K562 (cell line): ENCODE measurements around the gene LAMA3. TPM values are rescaled to one million over a fixed set of nuclear protein-coding genes. Genes with fewer than 3 reads are reported as not detected.

ENCODE experiments used
- ATAC-seq: fragments of 200-7000 bp; cut with Tn5 transposase; 3 replicates; pipeline ENCODE4 v1.9.1; 2020; ENCODE audit warnings: moderate library complexity
- BruUV-seq: library from RNA; stranded (reverse); fragments of 400-500 nt; replicated peaks from 2 replicates; lab custom pipeline; 2021; lab: Mats Ljungman, UMichigan
- CTCF ChIA-PET: fragments of 300-600 bp; formaldehyde crosslinking; extraction: SDS; loops from one replicate; lab custom pipeline; 2021; ENCODE audit warnings: low intra/inter-chr PET ratio; lab: Yijun Ruan, JAX
- POLR2A ChIA-PET: fragments of 300-600, 350-650 bp; sonication (Branson Sonifier 250); formaldehyde crosslinking; extraction: SDS; loops from one replicate; lab custom pipeline; 2021; ENCODE audit warnings: antibody characterized with exemption, inconsistent platforms; lab: Yijun Ruan, JAX
- DNase-seq, 4 experiments: peaks; one replicate each; pipeline versions ENCODE4 v3.0.0 to v3.0.0-alpha.2; 2011 to 2018; ENCODE audit warnings: low spot score in 3 of 4, mixed read lengths in 3 of 4; ENCODE audit errors: extremely low read depth in 1 of 4
- FAIRE-seq: peaks from 2 replicates; lab custom pipeline; 2011; peaks lifted over from hg19 to GRCh38; lab: Jason Lieb, UNC
- H2AFZ ChIP-seq: 2 replicates; pipeline ENCODE4 v1.6.0; 2011; ENCODE audit warnings: low read depth, low read length, control low read depth, inconsistent platforms
- H3K27ac ChIP-seq: fragments of 200-600 bp; 3 replicates; pipeline ENCODE4 v1.8.0; 2011; ENCODE audit warnings: low read depth, mild to moderate bottlenecking, control low read depth, inconsistent platforms, low read length, moderate library complexity, mixed read lengths; ENCODE audit errors: extremely low read depth
- H3K27me3 ChIP-seq, 2 experiments: fragments of 300-600 bp in 1 of 2; 2 replicates in 1 of 2; 3 replicates in 1 of 2; pipeline versions ENCODE4 v1.6.0 to v1.8.0; 2011; ENCODE audit warnings: inconsistent platforms in 2 of 2, low read length in 2 of 2, mild to moderate bottlenecking in 1 of 2, mixed read lengths in 1 of 2, moderate library complexity in 1 of 2; ENCODE audit not compliant: control insufficient read depth in 2 of 2, insufficient read depth in 2 of 2
- H3K36me3 ChIP-seq: fragments of 300-600 bp; 3 replicates; pipeline ENCODE4 v1.8.0; 2011; ENCODE audit warnings: mild to moderate bottlenecking, low read length, inconsistent platforms; ENCODE audit not compliant: control insufficient read depth, insufficient read depth
- H3K4me1 ChIP-seq, 2 experiments: fragments of 200-600 bp in 1 of 2; replicated peaks in 1 of 2; 2 replicates in 1 of 2; 3 replicates in 1 of 2; pipeline versions ENCODE4 v1.5.1 to v1.8.0; 2011; ENCODE audit warnings: inconsistent platforms in 2 of 2, low read length in 2 of 2, mild to moderate bottlenecking in 1 of 2, mixed read lengths in 1 of 2, moderate library complexity in 1 of 2; ENCODE audit not compliant: control insufficient read depth in 2 of 2, insufficient read depth in 2 of 2
- H3K4me2 ChIP-seq: 2 replicates; pipeline ENCODE4 v1.6.1; 2011; ENCODE audit warnings: low read length, control low read depth, inconsistent platforms, mixed read lengths; ENCODE audit not compliant: insufficient read depth
- H3K4me3 ChIP-seq: fragments of 200-600 bp; sonication (generic), shearing (Covaris generic); 2 replicates; pipeline ENCODE4 v1.5.1; 2016; ENCODE audit warnings: control low read depth, inconsistent platforms
- H3K79me2 ChIP-seq: fragments of 200-600 bp; 3 replicates; pipeline ENCODE4 v1.8.0; 2011; ENCODE audit warnings: low read length, inconsistent platforms; ENCODE audit not compliant: control insufficient read depth, insufficient read depth
- H3K9ac ChIP-seq, 2 experiments: 2 replicates each; pipeline versions ENCODE4 v1.6.0 to v1.6.1; 2011; ENCODE audit warnings: low read depth in 2 of 2, low read length in 2 of 2, control low read depth in 1 of 2, inconsistent platforms in 1 of 2, mild to moderate bottlenecking in 1 of 2, mixed read lengths in 1 of 2; ENCODE audit not compliant: insufficient read depth in 1 of 2
- H3K9me1 ChIP-seq: one replicate; pipeline ENCODE4 v1.6.0; 2011; ENCODE audit warnings: inconsistent platforms, mild to moderate bottlenecking, low read length, moderate library complexity; ENCODE audit not compliant: control insufficient read depth, insufficient read depth
- H3K9me3 ChIP-seq: replicated peaks from 2 replicates; pipeline ENCODE4 v1.5.1; 2011; ENCODE audit warnings: low read depth, low read length, inconsistent platforms; ENCODE audit not compliant: control insufficient read depth, insufficient read depth
- H4K20me1 ChIP-seq: replicated peaks from 2 replicates; pipeline ENCODE4 v1.6.1; 2011; ENCODE audit warnings: low read length, inconsistent platforms, mixed read lengths; ENCODE audit not compliant: control insufficient read depth, insufficient read depth
- LCOR ChIP-seq: sonication (generic); formaldehyde crosslinking; IDR thresholded peaks from 2 replicates; pipeline ENCODE4 v1.8.0; 2022; ENCODE audit warnings: mild to moderate bottlenecking, missing genetic modification reagents
- MCM5 ChIP-seq: fragments of 450-650 bp; IDR thresholded peaks from 2 replicates; pipeline ENCODE4 v1.6.1; 2016; ENCODE audit warnings: low read depth
- TSC22D4 ChIP-seq: fragments of 450-650 bp; IDR thresholded peaks from 2 replicates; pipeline ENCODE4 v1.6.1; 2016; ENCODE audit warnings: missing genetic modification characterization, missing biosample characterization, control low read depth
- WGBS: fragments of 100-300 bp; shearing (Covaris generic); methylation state at CpG from one replicate; pipeline ENCODE4 v1.1.6; 2016; ENCODE audit warnings: low coverage, mixed read lengths; ENCODE audit not compliant: insufficient coverage; ENCODE audit errors: missing lambda C conversion rate; 5-methylcytosine and 5-hydroxymethylcytosine counted together
- in situ Hi-C: fragments of 300-500 bp; cut with MboI; formaldehyde crosslinking; loops from 4 replicates; pipeline ENCODE4 v1.15.0; 2018; ENCODE audit warnings: inconsistent platforms, mixed read lengths
- intact Hi-C: fragments of 100-400 bp; cut with micrococcal nuclease; formaldehyde crosslinking; loops from 2 replicates; pipeline ENCODE4 v1.14.2; 2022
- polyA plus RNA-seq, 8 experiments: library from polyadenylated mRNA; depleted of rRNA in 4 of 8; stranded (reverse) in 5 of 8; unstranded in 3 of 8; fragments of >200 nt; fragmentation: Nextera tagmentation in 2 of 8; fragmentation: Illumina TruSeq in 1 of 8; extraction: Ambion mirVana in 2 of 8; extraction: Trizol in 1 of 8; gene quantifications; 2 replicates each; pipeline versions ENCODE4 v1.2.1 to v1.2.3, GENCODE V29; 2011 to 2014; ENCODE audit warnings: inconsistent platforms in 1 of 8, missing spikeins in 1 of 8
- total RNA-seq, 7 experiments: library from RNA; depleted of rRNA in 6 of 7; stranded (reverse); fragments of >200 nt in 6 of 7; fragmentation: Illumina TruSeq in 2 of 7; extraction: Trizol in 2 of 7; gene quantifications; 2 replicates each; pipeline versions ENCODE4 v1.2.1 to v1.2.3, GENCODE V29; 2011 to 2021; ENCODE audit warnings: low replicate concordance in 1 of 7
- TF ChIP-seq, protein P1 (sequence below), 2 experiments: fragments of 150-350 bp in 1 of 2; IDR thresholded peaks; 2 replicates each; pipeline ENCODE4 v1.6.1; 2012 to 2016; ENCODE audit warnings: low read depth in 2 of 2, low read length in 2 of 2, mild to moderate bottlenecking in 1 of 2, moderate library complexity in 1 of 2

Gene LAMA3
- total and polyA plus RNA-seq, 9 of the 15 experiments (the other 6 are each of a cell fraction or from before 2014, with no cell fraction given) = 0.07 TPM; not detected in 8

DNA sequence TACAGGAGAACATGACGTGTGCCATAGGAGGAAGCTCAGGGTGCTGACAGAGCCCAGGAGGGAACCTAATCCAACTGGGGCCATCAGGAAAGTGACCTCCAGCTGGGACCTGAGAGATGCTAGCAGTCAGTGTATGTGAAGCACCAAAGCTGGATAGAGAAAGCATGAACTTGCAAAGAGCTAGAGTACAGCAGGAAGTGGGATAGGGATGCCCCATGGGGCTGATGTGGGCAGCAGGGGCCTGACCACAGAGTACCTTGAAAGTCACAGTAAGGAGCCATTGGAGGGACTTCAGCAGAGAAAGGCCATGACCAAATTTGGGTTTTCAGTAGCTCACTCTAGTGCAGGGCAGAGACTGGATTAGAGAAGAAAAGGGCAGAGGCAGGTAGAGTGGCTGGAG, 233.7 kb downstream of the LAMA3 start (continued):
- TF ChIP-seq, protein P1, sequence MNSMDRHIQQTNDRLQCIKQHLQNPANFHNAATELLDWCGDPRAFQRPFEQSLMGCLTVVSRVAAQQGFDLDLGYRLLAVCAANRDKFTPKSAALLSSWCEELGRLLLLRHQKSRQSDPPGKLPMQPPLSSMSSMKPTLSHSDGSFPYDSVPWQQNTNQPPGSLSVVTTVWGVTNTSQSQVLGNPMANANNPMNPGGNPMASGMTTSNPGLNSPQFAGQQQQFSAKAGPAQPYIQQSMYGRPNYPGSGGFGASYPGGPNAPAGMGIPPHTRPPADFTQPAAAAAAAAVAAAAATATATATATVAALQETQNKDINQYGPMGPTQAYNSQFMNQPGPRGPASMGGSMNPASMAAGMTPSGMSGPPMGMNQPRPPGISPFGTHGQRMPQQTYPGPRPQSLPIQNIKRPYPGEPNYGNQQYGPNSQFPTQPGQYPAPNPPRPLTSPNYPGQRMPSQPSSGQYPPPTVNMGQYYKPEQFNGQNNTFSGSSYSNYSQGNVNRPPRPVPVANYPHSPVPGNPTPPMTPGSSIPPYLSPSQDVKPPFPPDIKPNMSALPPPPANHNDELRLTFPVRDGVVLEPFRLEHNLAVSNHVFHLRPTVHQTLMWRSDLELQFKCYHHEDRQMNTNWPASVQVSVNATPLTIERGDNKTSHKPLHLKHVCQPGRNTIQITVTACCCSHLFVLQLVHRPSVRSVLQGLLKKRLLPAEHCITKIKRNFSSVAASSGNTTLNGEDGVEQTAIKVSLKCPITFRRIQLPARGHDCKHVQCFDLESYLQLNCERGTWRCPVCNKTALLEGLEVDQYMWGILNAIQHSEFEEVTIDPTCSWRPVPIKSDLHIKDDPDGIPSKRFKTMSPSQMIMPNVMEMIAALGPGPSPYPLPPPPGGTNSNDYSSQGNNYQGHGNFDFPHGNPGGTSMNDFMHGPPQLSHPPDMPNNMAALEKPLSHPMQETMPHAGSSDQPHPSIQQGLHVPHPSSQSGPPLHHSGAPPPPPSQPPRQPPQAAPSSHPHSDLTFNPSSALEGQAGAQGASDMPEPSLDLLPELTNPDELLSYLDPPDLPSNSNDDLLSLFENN (IDR thresholded peaks at IDR 0.05; ENCODE audit: low read depth in 2 of 2, low read length in 2 of 2) = no peak
- TF ChIP-seq TSC22D4 = no peak
- TF ChIP-seq MCM5 = no peak

DNA sequence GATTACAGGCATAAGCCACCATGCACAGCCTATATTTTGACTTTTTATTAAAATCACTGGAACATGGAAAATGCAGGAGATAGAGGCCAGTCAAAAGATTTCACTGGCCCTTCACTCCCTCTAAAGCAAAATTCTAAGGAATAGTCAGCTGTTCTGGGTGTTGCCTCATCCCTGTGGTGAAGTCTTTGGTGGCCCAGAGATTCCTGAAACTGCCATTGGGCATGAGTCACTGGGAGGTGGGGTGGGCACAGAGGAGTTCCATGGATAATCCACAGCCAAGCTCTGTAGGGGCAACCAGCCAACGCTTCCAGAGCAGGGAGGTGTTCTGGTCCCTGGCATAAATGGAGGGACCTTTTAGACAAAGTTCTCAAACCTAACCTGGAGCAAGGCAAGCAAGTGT, 235.6 kb downstream of the LAMA3 start:
- Histone ChIP-seq H3K9me1 (no peaks in the 10 kb centered on the region), H3K27me3 (peaks cover 0 to 4% of the 10 kb centered on the region in 2 experiments; a peak in 3 of 5 replicates), H3K9me3 (no peaks in the 10 kb centered on the region), H2AFZ (no peak overlapping the region), H3K79me2 (no peaks in the 10 kb centered on the region), H3K4me1 (no peaks in the 10 kb centered on the region), H4K20me1 (no peaks in the 10 kb centered on the region), H3K9ac (no peak overlapping the region), H3K4me2 (no peak overlapping the region), H3K4me3 (no peak overlapping the region), H3K27ac (no peak overlapping the region), H3K36me3 (no peaks in the 10 kb centered on the region)
- no peak for DNase-seq
- intact Hi-C loops = no loop called here
- in situ Hi-C loops = no loop called here
- 0% methylated on average over 1 of the region's 1 CpG for WGBS
- ChIA-PET POLR2A (interaction anchor here (0.7 kb wide), 1 partner anchor 14 kb away, joined by 3 read pairs; no protein-coding TSS in a partner anchor), CTCF (no interaction called here)
- FAIRE-seq = no peak
- ATAC-seq = no peak
- no TSS peak for BruUV-seq
- no peak for TF ChIP-seq LCOR (CRISPR knock-in tag)
